ENCODE measurements around the gene AP3S2.

- TF ChIP-seq POLR2A (IDR thresholded peaks at IDR 0.05): no peak
- no peak for TF ChIP-seq CTCF (IDR thresholded peaks at IDR 0.05)
These were observed 8.2 kb downstream of the AP3S2 start for GRCh38 chr15:89885611-89886010.

Data from transverse colon (tissue), 3 donors.